Keratinocyte (primary cell): Measurements from ENCODE around the gene KRTAP1-4.

ENCODE experiments used
- EZH2 ChIP-seq: IDR thresholded peaks from one replicate; pipeline ENCODE4 v1.6.1; 2012; ENCODE audit warnings: inconsistent platforms, mild to moderate bottlenecking, low read length, moderate library complexity
- TF ChIP-seq, protein P1 (sequence below), 3 experiments: IDR thresholded peaks in 1 of 3; conservative IDR thresholded peaks in 1 of 3; optimal IDR thresholded peaks in 1 of 3; 2 replicates in 2 of 3; 3 replicates in 1 of 3; pipeline versions ENCODE3 to v1.5.1; 2011; ENCODE audit warnings: low read length in 3 of 3, mild to moderate bottlenecking in 3 of 3, moderate library complexity in 2 of 3, control low read depth in 1 of 3, inconsistent platforms in 1 of 3; ENCODE audit not compliant: insufficient read depth in 2 of 3; ENCODE audit errors: extremely low read depth in 1 of 3

DNA sequence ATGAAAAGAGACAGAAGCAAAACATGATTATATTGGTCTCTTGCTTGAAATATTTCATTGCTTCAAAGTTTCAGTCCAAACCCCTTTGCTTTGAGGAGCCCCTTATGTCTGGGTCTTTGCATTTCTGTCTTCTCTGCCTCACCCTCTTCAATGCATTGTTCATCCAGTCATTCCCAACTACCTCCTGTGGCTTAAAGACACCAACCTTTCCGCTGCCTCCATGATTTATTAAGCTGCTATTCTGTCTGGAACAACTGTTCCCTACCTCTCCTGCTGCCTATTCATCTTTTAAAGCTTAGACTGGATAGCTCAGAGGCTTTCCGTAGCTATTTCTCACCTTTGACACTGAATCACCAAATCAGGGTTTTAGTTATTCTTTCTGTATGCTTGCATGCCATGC is 32.6 kb downstream of the KRTAP1-4 start:
- TF ChIP-seq, protein P1, sequence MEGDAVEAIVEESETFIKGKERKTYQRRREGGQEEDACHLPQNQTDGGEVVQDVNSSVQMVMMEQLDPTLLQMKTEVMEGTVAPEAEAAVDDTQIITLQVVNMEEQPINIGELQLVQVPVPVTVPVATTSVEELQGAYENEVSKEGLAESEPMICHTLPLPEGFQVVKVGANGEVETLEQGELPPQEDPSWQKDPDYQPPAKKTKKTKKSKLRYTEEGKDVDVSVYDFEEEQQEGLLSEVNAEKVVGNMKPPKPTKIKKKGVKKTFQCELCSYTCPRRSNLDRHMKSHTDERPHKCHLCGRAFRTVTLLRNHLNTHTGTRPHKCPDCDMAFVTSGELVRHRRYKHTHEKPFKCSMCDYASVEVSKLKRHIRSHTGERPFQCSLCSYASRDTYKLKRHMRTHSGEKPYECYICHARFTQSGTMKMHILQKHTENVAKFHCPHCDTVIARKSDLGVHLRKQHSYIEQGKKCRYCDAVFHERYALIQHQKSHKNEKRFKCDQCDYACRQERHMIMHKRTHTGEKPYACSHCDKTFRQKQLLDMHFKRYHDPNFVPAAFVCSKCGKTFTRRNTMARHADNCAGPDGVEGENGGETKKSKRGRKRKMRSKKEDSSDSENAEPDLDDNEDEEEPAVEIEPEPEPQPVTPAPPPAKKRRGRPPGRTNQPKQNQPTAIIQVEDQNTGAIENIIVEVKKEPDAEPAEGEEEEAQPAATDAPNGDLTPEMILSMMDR (optimal IDR thresholded peaks at IDR 0.05 in 1 of 3, IDR thresholded peaks at IDR 0.05 in 1 of 3, conservative IDR thresholded peaks at IDR 0.05 in 1 of 3; ENCODE audit: extremely low read depth in 1 of 3, insufficient read depth in 2 of 3, low read length in 3 of 3): no peak
- TF ChIP-seq EZH2: no peak
